Epithelial cell of esophagus (primary cell): Measurements from ENCODE around the gene CEP152.
"Not testable (repeated sequence)": the region's sequence is repeated elsewhere in the genome, so short reads cannot be mapped to it uniquely, and the experiment has no call there.

Experiments
- DNase-seq: peaks from one replicate; pipeline ENCODE4 v3.0.0; 2010; ENCODE audit warnings: low read depth
- H3K4me3 ChIP-seq: 2 replicates; pipeline ENCODE4 v1.5.1; 2011; ENCODE audit warnings: mild to moderate bottlenecking, low read length, control low read depth
- TF ChIP-seq, protein P1 (sequence below): IDR thresholded peaks from 2 replicates; pipeline ENCODE4 v1.5.1; 2011; ENCODE audit warnings: low read depth, mild to moderate bottlenecking, low read length, control low read depth, inconsistent platforms; ENCODE audit not compliant: insufficient read depth; ENCODE audit errors: missing control alignments

CEP152 gene

DNA sequence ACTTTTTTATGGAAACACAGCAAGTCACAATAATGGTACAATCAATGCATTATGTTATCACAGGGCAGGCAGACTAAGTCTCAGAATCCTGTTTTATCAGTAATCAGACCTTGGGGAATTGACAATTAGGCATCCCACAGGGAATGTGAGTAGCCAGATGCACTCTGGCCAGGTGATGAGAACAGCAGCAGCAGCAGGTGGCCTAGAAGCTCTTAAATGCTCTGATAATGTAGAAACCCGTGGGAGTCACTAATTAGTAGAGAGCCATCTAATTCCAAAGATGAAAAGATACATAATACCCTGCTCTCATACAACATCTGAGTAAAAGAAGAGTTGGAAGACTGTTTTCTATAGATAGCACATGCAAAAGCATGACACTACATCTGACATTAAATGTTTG, 12.6 kb downstream of the CEP152 start:
- TF ChIP-seq, protein P1, sequence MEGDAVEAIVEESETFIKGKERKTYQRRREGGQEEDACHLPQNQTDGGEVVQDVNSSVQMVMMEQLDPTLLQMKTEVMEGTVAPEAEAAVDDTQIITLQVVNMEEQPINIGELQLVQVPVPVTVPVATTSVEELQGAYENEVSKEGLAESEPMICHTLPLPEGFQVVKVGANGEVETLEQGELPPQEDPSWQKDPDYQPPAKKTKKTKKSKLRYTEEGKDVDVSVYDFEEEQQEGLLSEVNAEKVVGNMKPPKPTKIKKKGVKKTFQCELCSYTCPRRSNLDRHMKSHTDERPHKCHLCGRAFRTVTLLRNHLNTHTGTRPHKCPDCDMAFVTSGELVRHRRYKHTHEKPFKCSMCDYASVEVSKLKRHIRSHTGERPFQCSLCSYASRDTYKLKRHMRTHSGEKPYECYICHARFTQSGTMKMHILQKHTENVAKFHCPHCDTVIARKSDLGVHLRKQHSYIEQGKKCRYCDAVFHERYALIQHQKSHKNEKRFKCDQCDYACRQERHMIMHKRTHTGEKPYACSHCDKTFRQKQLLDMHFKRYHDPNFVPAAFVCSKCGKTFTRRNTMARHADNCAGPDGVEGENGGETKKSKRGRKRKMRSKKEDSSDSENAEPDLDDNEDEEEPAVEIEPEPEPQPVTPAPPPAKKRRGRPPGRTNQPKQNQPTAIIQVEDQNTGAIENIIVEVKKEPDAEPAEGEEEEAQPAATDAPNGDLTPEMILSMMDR = no peak
- no peak for DNase-seq
- no peak overlapping the region for H3K4me3 ChIP-seq

DNA sequence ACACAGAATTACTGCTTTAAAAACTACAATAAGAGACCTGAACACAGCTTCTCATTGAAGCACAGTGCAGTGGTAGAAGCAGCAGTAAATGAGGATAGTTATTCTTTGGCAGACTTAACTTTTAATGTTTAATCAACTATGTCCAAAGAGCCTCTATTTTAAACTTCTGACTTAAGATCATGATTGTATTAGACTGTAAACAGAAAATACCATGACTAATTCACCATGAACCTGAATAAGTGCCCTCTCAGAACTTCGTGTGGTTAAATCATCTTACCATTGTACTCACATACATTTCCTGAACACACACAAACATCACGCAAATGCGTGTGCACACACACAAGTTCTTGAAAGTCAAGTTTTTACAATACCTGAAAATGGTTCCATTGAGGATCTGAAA, 13.9 kb downstream of the CEP152 start:
- peak; percentile 69 for DNase-seq
- H3K4me3 ChIP-seq = no peak overlapping the region
- TF ChIP-seq, protein P1 = no peak

DNA sequence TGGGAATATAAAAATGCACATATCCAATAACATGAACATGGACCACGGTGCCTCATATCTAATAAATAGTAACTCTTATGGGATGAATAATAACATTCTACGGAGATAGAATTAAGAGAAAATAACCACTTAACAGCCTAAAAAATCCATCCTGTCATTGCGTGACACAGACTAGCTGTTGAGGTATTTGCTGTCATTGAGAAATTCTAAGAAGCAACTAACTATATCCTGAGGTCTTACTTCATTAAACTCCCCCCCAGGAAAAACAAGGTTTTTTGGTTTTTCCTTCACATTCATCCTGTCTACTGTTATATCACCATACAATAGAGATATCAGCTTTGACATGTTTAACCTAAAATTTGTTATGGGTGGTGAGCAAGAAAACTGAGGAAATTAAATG, 14.3 kb downstream of the CEP152 start:
- DNase-seq = no peak
- TF ChIP-seq, protein P1 = no peak
- H3K4me3 ChIP-seq = no peak overlapping the region

GRCh38 chr15:48795901-48796300, 15.0 kb downstream of the CEP152 start:
- H3K4me3 ChIP-seq = no peak overlapping the region
- no peak for DNase-seq
- TF ChIP-seq, protein P1 = no peak

DNA sequence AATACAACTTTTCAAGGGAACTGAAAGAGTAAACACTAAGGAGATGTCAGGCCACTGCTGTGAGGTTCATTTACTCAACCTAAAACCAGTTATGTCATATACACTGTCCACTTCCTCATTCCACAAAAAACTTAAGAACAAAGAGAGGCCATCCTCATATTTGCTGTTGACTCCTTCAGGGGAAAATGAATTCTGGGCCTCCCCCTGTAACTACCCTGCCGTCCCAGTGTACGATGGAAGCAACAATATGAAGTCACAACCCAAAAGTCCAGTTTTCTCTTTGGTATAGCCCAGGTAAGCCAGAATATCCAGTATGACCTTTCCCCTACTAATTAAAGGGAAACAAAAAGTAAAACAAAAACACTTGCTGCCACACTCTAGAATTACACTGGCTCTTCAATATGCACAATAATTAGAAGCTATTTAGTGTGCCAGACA, 16.2 kb downstream of the CEP152 start:
- TF ChIP-seq, protein P1 = no peak
- no peak overlapping the region for H3K4me3 ChIP-seq
- peak; percentile 54 for DNase-seq

DNA sequence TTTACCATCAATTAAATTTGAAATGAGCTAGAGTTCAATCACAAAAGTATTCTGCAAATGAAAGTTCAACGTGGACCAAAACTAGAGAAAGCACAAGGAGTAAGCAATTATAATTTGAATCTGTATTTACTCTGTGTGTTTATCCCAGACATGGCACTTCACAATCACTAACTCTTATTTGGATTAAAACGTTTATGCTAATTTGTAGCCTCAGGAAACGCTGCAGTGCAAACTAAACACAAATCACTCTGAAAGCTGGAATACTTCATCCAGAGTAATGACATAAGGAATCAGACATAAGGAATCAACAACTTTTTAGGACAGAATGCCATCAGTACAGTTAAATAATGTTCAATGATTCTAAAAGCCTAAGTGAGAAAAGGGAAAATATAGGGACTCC, 18.5 kb downstream of the CEP152 start:
- no peak for DNase-seq
- TF ChIP-seq, protein P1 = no peak
- H3K4me3 ChIP-seq = no peak overlapping the region

DNA sequence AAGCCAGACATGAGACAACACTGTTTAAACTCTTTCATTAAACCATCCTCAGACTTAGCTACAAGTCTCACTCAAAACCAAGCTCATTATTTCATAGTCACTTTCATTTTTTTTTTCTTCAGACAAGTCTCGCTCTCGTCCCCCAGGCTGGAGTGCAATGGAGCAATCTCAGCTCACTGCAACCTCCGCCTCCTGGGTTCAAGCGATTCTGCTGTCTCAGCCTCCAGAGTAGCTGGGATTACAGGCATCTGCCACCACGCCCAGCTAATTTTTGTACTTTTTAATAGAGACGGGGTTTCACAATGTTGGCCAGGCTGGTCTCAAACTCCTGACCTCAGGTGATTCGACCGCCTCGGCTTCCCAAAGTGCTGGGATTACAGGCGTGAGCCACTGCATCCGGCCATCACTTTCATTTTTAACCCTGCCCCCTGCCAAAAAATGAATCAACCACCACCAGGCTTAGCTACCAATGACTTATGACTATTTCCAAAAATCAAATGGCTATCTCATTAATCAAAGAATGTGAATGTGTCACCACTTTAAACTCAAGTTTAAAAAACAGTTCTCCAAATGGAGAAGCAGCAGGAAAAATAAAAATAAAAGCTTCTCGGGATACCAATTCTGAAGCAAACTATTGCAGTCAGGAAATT, 20.3 kb downstream of the CEP152 start:
- DNase-seq, H3K4me3 ChIP-seq: not testable (repeated sequence)
